Measurements from ENCODE around the gene GTPBP1.

- TF ChIP-seq CTCF (IDR thresholded peaks at IDR 0.05) (no peak), EP300 (IDR thresholded peaks at IDR 0.05) (no peak), POLR2AphosphoS5 (IDR thresholded peaks at IDR 0.05) (no peak), POLR2A (IDR thresholded peaks at IDR 0.05; ENCODE audit: low read depth) (no peak)
Measured at GRCh38 chr22:38697425-38698089, 8.2 kb upstream of the GTPBP1 start.

All from esophagus muscularis mucosa (tissue), 4 donors.